Endothelial cell (in vitro differentiated cells): ENCODE results near the gene NRAS. TPM values are rescaled to one million over a fixed set of nuclear protein-coding genes. Genes with fewer than 3 reads are reported as not detected.
A peak's percentile ranks its signal among the peaks of the same experiment; 100 is the strongest.

ENCODE experiments used
- DNase-seq: peaks from one replicate; pipeline ENCODE4 v3.0.0; 2021; ENCODE audit warnings: low spot score
- H3K27ac Mint-ChIP-seq: one replicate; pipeline ENCODE4 v1.8.0; 2021; ENCODE audit warnings: mixed read lengths, inconsistent platforms; ENCODE audit not compliant: unreplicated experiment
- H3K27me3 Mint-ChIP-seq: one replicate; pipeline ENCODE4 v1.8.0; 2021; ENCODE audit warnings: mild to moderate bottlenecking, moderate library complexity, mixed read lengths, inconsistent platforms; ENCODE audit not compliant: unreplicated experiment
- H3K36me3 Mint-ChIP-seq: one replicate; pipeline ENCODE4 v1.8.0; 2021; ENCODE audit warnings: mild to moderate bottlenecking, low read depth, mixed read lengths, inconsistent platforms; ENCODE audit not compliant: unreplicated experiment
- H3K4me1 Mint-ChIP-seq: one replicate; pipeline ENCODE4 v1.8.0; 2021; ENCODE audit warnings: mild to moderate bottlenecking, mixed read lengths, inconsistent platforms; ENCODE audit not compliant: unreplicated experiment
- H3K4me3 Mint-ChIP-seq: one replicate; pipeline ENCODE4 v1.8.0; 2021; ENCODE audit warnings: mild to moderate bottlenecking, mixed read lengths, inconsistent platforms; ENCODE audit not compliant: unreplicated experiment
- H3K9me3 Mint-ChIP-seq: one replicate; pipeline ENCODE4 v1.8.0; 2021; ENCODE audit warnings: mixed read lengths, inconsistent platforms; ENCODE audit not compliant: unreplicated experiment
- CTCF ChIP-seq: fragments of 200-600 bp; sonication (generic); IDR thresholded peaks from one replicate; pipeline ENCODE4 v1.5.0; 2021; ENCODE audit warnings: antibody characterized with exemption; ENCODE audit not compliant: unreplicated experiment
- total RNA-seq: library from RNA; stranded (reverse); fragmentation: NEBNext Ultra II Directional; extraction: Animal tissue kit (Norgen Biotek cat#: 25700); gene quantifications from one replicate; pipeline ENCODE4 v1.2.1, GENCODE V29; 2021; ENCODE audit not compliant: unreplicated experiment

NRAS gene
- total RNA-seq, 1 donor from 2014 or later = 74.0 TPM

GRCh38 chr1:114668373-114668772 lies 48.2 kb downstream of the NRAS start:
- no peak for DNase-seq
- Mint-ChIP-seq H3K36me3 (no peaks in the 10 kb centered on the region), H3K27ac (no peak overlapping the region), H3K4me3 (no peak overlapping the region), H3K9me3 (no peaks in the 10 kb centered on the region), H3K27me3 (peaks cover 3% of the 10 kb centered on the region), H3K4me1 (peaks cover 16% of the 10 kb centered on the region)
- no peak for TF ChIP-seq CTCF

- H3K4me3 Mint-ChIP-seq = no peak overlapping the region
- DNase-seq = no peak
- peaks cover 16% of the 10 kb centered on the region for H3K4me1 Mint-ChIP-seq
- H3K27me3 Mint-ChIP-seq = peaks cover 3% of the 10 kb centered on the region
- H3K27ac Mint-ChIP-seq = no peak overlapping the region
- H3K36me3 Mint-ChIP-seq = no peaks in the 10 kb centered on the region
- no peaks in the 10 kb centered on the region for H3K9me3 Mint-ChIP-seq
- TF ChIP-seq CTCF = no peak
Observed at GRCh38 chr1:114666954-114667353, 49.6 kb downstream of the NRAS start.

GRCh38 chr1:114660238-114660637 lies 56.3 kb downstream of the NRAS start:
- Mint-ChIP-seq H3K4me3 (no peak overlapping the region), H3K27me3 (no peaks in the 10 kb centered on the region), H3K27ac (peak overlapping the region; percentile 90), H3K4me1 (peaks cover 24% of the 10 kb centered on the region), H3K36me3 (no peaks in the 10 kb centered on the region), H3K9me3 (no peaks in the 10 kb centered on the region)
- DNase-seq = no peak
- no peak for TF ChIP-seq CTCF

Other genes starting within 250 kb of the NRAS start
- gene TRIM33, start 205.6 kb downstream of the NRAS start, total RNA-seq = 36.2 TPM
- 45.6 TPM for gene BCAS2, start 135.2 kb downstream of the NRAS start, total RNA-seq
- gene DENND2C, start 46.7 kb downstream of the NRAS start, total RNA-seq = 7.7 TPM
- not detected for gene AMPD1, start 21.2 kb downstream of the NRAS start, total RNA-seq
- 538 TPM for gene CSDE1, start 41.2 kb upstream of the NRAS start, total RNA-seq
- 49.1 TPM for gene SIKE1, start 63.9 kb upstream of the NRAS start, total RNA-seq
- not detected for gene SYCP1, start 138.1 kb upstream of the NRAS start, total RNA-seq